ENCODE measurements around the gene MARK1. TPM values are rescaled to one million over a fixed set of nuclear protein-coding genes. Genes with fewer than 3 reads are reported as not detected.

Gene MARK1
- total and polyA plus RNA-seq, 2 donors (not counting 1 experiment from before 2014, with no cell fraction given): 0.99 to 1.1 TPM

DNA sequence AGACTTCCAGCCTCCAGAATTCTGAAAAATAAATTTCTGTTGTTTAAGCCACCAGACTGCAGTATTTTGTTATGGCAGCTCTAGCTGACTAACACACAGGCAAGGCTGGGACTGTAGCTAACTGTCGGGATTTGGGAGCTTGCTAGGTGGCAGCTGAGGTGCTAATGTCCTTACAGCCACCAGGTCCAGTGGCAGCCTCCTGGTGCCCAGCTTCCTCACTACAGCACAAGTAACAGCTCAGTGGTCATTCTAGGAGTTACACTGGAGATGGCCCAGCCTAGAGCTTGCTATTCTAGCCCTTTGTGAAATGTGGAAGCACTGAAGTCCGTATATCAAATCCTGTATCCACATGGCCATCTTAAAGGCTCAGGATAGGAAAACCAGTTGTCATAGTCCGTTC is 157.9 kb downstream of the MARK1 start:
- H4K20me1 ChIP-seq (ENCODE audit: control insufficient read depth, extremely low read depth, insufficient read depth, low read length): no peaks in the 10 kb centered on the region
- no peak overlapping the region for H3K4me3 ChIP-seq (replicated peaks in 1 of 4; ENCODE audit: control extremely low read depth in 1 of 4, insufficient read depth in 1 of 4, low read depth in 3 of 4, low read length in 4 of 4)
- no peak overlapping the region for H2AFZ ChIP-seq (ENCODE audit: low read length)
- H3K9me3 ChIP-seq (ENCODE audit: control insufficient read depth, insufficient read depth, low read depth, low read length): no peaks in the 10 kb centered on the region
- peaks cover 3% of the 10 kb centered on the region for H3K27me3 ChIP-seq (ENCODE audit: control insufficient read depth, insufficient read depth, low read length)
- H3K79me2 ChIP-seq (ENCODE audit: control insufficient read depth, insufficient read depth, low read length): no peaks in the 10 kb centered on the region
- DNase-seq (ENCODE audit: low read depth in 2 of 2): no peak
- no peak for TF ChIP-seq EZH2 (IDR thresholded peaks at IDR 0.05; ENCODE audit: low read length, missing control alignments)
- TF ChIP-seq, protein P1, sequence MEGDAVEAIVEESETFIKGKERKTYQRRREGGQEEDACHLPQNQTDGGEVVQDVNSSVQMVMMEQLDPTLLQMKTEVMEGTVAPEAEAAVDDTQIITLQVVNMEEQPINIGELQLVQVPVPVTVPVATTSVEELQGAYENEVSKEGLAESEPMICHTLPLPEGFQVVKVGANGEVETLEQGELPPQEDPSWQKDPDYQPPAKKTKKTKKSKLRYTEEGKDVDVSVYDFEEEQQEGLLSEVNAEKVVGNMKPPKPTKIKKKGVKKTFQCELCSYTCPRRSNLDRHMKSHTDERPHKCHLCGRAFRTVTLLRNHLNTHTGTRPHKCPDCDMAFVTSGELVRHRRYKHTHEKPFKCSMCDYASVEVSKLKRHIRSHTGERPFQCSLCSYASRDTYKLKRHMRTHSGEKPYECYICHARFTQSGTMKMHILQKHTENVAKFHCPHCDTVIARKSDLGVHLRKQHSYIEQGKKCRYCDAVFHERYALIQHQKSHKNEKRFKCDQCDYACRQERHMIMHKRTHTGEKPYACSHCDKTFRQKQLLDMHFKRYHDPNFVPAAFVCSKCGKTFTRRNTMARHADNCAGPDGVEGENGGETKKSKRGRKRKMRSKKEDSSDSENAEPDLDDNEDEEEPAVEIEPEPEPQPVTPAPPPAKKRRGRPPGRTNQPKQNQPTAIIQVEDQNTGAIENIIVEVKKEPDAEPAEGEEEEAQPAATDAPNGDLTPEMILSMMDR (conservative IDR thresholded peaks at IDR 0.05 in 1 of 2, IDR thresholded peaks at IDR 0.05 in 1 of 2; ENCODE audit: low read depth in 1 of 2, low read length in 2 of 2): no peak
- H3K4me2 ChIP-seq (ENCODE audit: extremely low read depth, insufficient read depth, low read length): no peak overlapping the region
- H3K27ac ChIP-seq (ENCODE audit: insufficient read depth, low read length): no peak overlapping the region
- H3K4me1 ChIP-seq (ENCODE audit: control insufficient read depth, extremely low read depth, insufficient read depth, low read length): no peaks in the 10 kb centered on the region
- no peaks in the 10 kb centered on the region for H3K36me3 ChIP-seq (ENCODE audit: control insufficient read depth, insufficient read depth, low read length)
- no peak overlapping the region for H3K9ac ChIP-seq (ENCODE audit: insufficient read depth, low read length)

DNA sequence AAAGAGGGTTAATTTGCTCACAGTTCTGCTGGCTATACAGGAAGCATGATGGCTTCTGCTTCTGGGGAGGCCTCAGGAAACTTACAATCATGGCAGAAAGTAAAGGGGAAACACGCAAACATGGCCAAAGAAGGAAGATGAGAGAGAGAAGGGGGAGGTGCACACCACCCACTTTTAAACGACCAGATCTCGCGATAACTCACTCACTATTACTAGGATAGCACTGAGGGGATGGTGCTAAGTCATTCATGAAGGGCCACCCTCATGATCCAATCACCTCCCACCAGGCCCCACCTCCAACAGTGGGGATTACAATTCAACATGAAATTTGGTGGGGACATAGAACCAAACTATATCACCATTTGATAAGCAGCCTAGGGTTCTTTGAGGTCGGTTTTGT is 159.9 kb downstream of the MARK1 start:
- Histone ChIP-seq H3K27ac (ENCODE audit: insufficient read depth, low read length) (no peak overlapping the region), H2AFZ (ENCODE audit: low read length) (no peak overlapping the region), H3K9me3 (ENCODE audit: control insufficient read depth, insufficient read depth, low read depth, low read length) (no peaks in the 10 kb centered on the region), H3K4me1 (ENCODE audit: control insufficient read depth, extremely low read depth, insufficient read depth, low read length) (no peaks in the 10 kb centered on the region), H3K79me2 (ENCODE audit: control insufficient read depth, insufficient read depth, low read length) (no peaks in the 10 kb centered on the region), H3K9ac (ENCODE audit: insufficient read depth, low read length) (no peak overlapping the region), H4K20me1 (ENCODE audit: control insufficient read depth, extremely low read depth, insufficient read depth, low read length) (no peaks in the 10 kb centered on the region), H3K4me3 (replicated peaks in 1 of 4; ENCODE audit: control extremely low read depth in 1 of 4, insufficient read depth in 1 of 4, low read depth in 3 of 4, low read length in 4 of 4) (no peak overlapping the region), H3K4me2 (ENCODE audit: extremely low read depth, insufficient read depth, low read length) (no peak overlapping the region), H3K36me3 (ENCODE audit: control insufficient read depth, insufficient read depth, low read length) (no peaks in the 10 kb centered on the region), H3K27me3 (ENCODE audit: control insufficient read depth, insufficient read depth, low read length) (peaks cover 7% of the 10 kb centered on the region)
- TF ChIP-seq, protein P1 (conservative IDR thresholded peaks at IDR 0.05 in 1 of 2, IDR thresholded peaks at IDR 0.05 in 1 of 2; ENCODE audit: low read depth in 1 of 2, low read length in 2 of 2): no peak
- TF ChIP-seq EZH2 (IDR thresholded peaks at IDR 0.05; ENCODE audit: low read length, missing control alignments): no peak
- DNase-seq (ENCODE audit: low read depth in 2 of 2): no peak

DNA sequence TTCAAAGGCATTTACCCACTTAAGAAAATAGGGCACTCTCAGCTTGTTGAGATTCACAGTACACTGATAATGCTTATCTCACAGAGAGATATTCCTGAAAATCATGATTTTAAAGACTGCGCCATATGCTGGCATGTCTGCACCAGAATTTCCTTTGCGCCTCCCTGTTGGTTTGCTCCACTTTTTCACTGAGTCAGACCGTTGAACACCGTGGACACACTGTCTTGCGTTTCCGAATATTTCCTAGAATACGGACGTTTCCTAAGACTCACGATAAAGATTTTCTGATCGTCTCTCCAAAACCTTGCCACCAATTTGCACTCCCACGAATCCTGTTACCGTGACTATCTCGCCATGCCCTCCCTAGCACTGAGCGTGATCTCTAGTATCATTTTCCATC is 161.7 kb downstream of the MARK1 start:
- DNase-seq (ENCODE audit: low read depth in 2 of 2): no peak
- Histone ChIP-seq H4K20me1 (ENCODE audit: control insufficient read depth, extremely low read depth, insufficient read depth, low read length) (no peaks in the 10 kb centered on the region), H3K27me3 (ENCODE audit: control insufficient read depth, insufficient read depth, low read length) (peaks cover 7% of the 10 kb centered on the region), H2AFZ (ENCODE audit: low read length) (peak overlapping the region; percentile 1), H3K4me1 (ENCODE audit: control insufficient read depth, extremely low read depth, insufficient read depth, low read length) (no peaks in the 10 kb centered on the region), H3K9ac (ENCODE audit: insufficient read depth, low read length) (no peak overlapping the region), H3K9me3 (ENCODE audit: control insufficient read depth, insufficient read depth, low read depth, low read length) (no peaks in the 10 kb centered on the region), H3K79me2 (ENCODE audit: control insufficient read depth, insufficient read depth, low read length) (no peaks in the 10 kb centered on the region), H3K27ac (ENCODE audit: insufficient read depth, low read length) (no peak overlapping the region), H3K36me3 (ENCODE audit: control insufficient read depth, insufficient read depth, low read length) (no peaks in the 10 kb centered on the region), H3K4me2 (ENCODE audit: extremely low read depth, insufficient read depth, low read length) (peak overlapping the region; percentile 89), H3K4me3 (replicated peaks in 1 of 4; ENCODE audit: control extremely low read depth in 1 of 4, insufficient read depth in 1 of 4, low read depth in 3 of 4, low read length in 4 of 4) (peak overlapping the region; percentile 47 to 69 (median 58))
- TF ChIP-seq EZH2 (IDR thresholded peaks at IDR 0.05; ENCODE audit: low read length, missing control alignments): no peak
- TF ChIP-seq, protein P1 (conservative IDR thresholded peaks at IDR 0.05 in 1 of 2, IDR thresholded peaks at IDR 0.05 in 1 of 2; ENCODE audit: low read depth in 1 of 2, low read length in 2 of 2): no peak
